Suprapubic skin (tissue), 4 donors: ENCODE results near the gene CDK12. TPM values are rescaled to one million over a fixed set of nuclear protein-coding genes. Genes with fewer than 3 reads are reported as not detected.
A peak's percentile ranks its signal among the peaks of the same experiment; 100 is the strongest.

Source experiments
- DNase-seq, 2 donors: peaks; one replicate each; pipeline ENCODE4 v3.0.0-alpha.2; 2019; ENCODE audit warnings: low spot score in 2 of 2
- H3K27ac ChIP-seq: fragments of 200-600 bp; sonication (generic); one replicate; pipeline ENCODE4 v1.5.1; 2019
- H3K27me3 ChIP-seq: fragments of 200-600 bp; sonication (generic); one replicate; pipeline ENCODE4 v1.5.1; 2019
- H3K36me3 ChIP-seq: fragments of 200-600 bp; sonication (generic); one replicate; pipeline ENCODE4 v1.5.1; 2019
- H3K4me1 ChIP-seq: fragments of 200-600 bp; sonication (generic); one replicate; pipeline ENCODE4 v1.5.1; 2019
- H3K4me3 ChIP-seq: fragments of 200-600 bp; sonication (generic); one replicate; pipeline ENCODE4 v1.5.1; 2019; ENCODE audit warnings: mild to moderate bottlenecking
- H3K9me3 ChIP-seq: fragments of 200-600 bp; sonication (generic); one replicate; pipeline ENCODE4 v1.5.1; 2019
- CTCF ChIP-seq, 2 donors: fragments of 200-600 bp in 1 of 2; fragments of 450-650 bp in 1 of 2; sonication (generic) in 1 of 2; IDR thresholded peaks; one replicate each; pipeline ENCODE4 v1.5.1; 2016 to 2019; ENCODE audit warnings: antibody characterized with exemption in 2 of 2, mild to moderate bottlenecking in 1 of 2, moderate library complexity in 1 of 2
- EP300 ChIP-seq: sonication (generic); formaldehyde crosslinking; IDR thresholded peaks from one replicate; pipeline ENCODE4 v1.6.1; 2017; ENCODE audit warnings: antibody characterized with exemption
- POLR2A ChIP-seq, 2 donors: fragments of 450-650 bp; IDR thresholded peaks; one replicate each; pipeline ENCODE4 v1.6.1; 2017; ENCODE audit warnings: antibody characterized with exemption in 2 of 2, mild to moderate bottlenecking in 2 of 2, moderate library complexity in 2 of 2
- POLR2AphosphoS5 ChIP-seq, 3 donors: sonication (generic); formaldehyde crosslinking; IDR thresholded peaks; one replicate each; pipeline ENCODE4 v1.6.1; 2017; ENCODE audit warnings: antibody characterized with exemption in 3 of 3
- WGBS: methylation state at CpG from one replicate; pipeline ENCODE4 v1.1.5; 2018; 5-methylcytosine and 5-hydroxymethylcytosine counted together
- total RNA-seq, 4 donors: library from RNA; depleted of rRNA; stranded (reverse); fragments of >200 nt; gene quantifications; one replicate each; pipeline ENCODE4 v1.1.0, GENCODE V29; 2016

CDK12 gene
- total RNA-seq, 4 donors from 2014 or later, result 50.7 to 97.9 (median 54.4) TPM

GRCh38 chr17:39553341-39553945, 92.2 kb downstream of the CDK12 start:
- H3K27me3 ChIP-seq, result no peaks in the 10 kb centered on the region
- peaks cover 75% of the 10 kb centered on the region for H3K36me3 ChIP-seq
- H3K4me1 ChIP-seq, result peaks cover 11% of the 10 kb centered on the region
- H3K27ac ChIP-seq, result peak overlapping the region; percentile 11
- DNase-seq, result no peak
- WGBS, result 46% methylated on average over 2 of the region's 2 CpGs
- H3K9me3 ChIP-seq, result no peaks in the 10 kb centered on the region
- TF ChIP-seq CTCF (IDR thresholded peaks at IDR 0.05), result no peak
- H3K4me3 ChIP-seq, result no peak overlapping the region

- TF ChIP-seq CTCF (IDR thresholded peaks at IDR 0.05) (no peak), POLR2AphosphoS5 (IDR thresholded peaks at IDR 0.05) (no peak), EP300 (no peak), POLR2A (IDR thresholded peaks at IDR 0.05) (no peak)
- H3K9me3 ChIP-seq, result no peaks in the 10 kb centered on the region
- H3K27me3 ChIP-seq, result no peaks in the 10 kb centered on the region
- H3K4me3 ChIP-seq, result no peak overlapping the region
- DNase-seq, result no peak
- H3K4me1 ChIP-seq, result peaks cover 10% of the 10 kb centered on the region
- peaks cover 74% of the 10 kb centered on the region for H3K36me3 ChIP-seq
- WGBS, result 80% methylated on average over 2 of the region's 2 CpGs
- H3K27ac ChIP-seq, result no peak overlapping the region
These were observed 94.1 kb downstream of the CDK12 start for GRCh38 chr17:39555368-39555767.

- WGBS, result 38% methylated on average over 1 of the region's 1 CpG
- peaks cover 82% of the 10 kb centered on the region for H3K36me3 ChIP-seq
- no peak for DNase-seq
- H3K9me3 ChIP-seq, result no peaks in the 10 kb centered on the region
- H3K27ac ChIP-seq, result no peak overlapping the region
- H3K27me3 ChIP-seq, result no peaks in the 10 kb centered on the region
- TF ChIP-seq POLR2AphosphoS5 (IDR thresholded peaks at IDR 0.05) (no peak), EP300 (no peak), CTCF (IDR thresholded peaks at IDR 0.05) (no peak), POLR2A (IDR thresholded peaks at IDR 0.05) (no peak)
- peaks cover 10% of the 10 kb centered on the region for H3K4me1 ChIP-seq
- no peak overlapping the region for H3K4me3 ChIP-seq
These were observed 95.1 kb downstream of the CDK12 start for GRCh38 chr17:39556423-39556822.

GRCh38 chr17:39562395-39562794, 101.1 kb downstream of the CDK12 start:
- TF ChIP-seq POLR2AphosphoS5 (IDR thresholded peaks at IDR 0.05) (no peak), POLR2A (IDR thresholded peaks at IDR 0.05) (no peak), EP300 (no peak), CTCF (IDR thresholded peaks at IDR 0.05) (no peak)
- no peak overlapping the region for H3K27ac ChIP-seq
- 74% methylated on average over 1 of the region's 1 CpG for WGBS
- no peaks in the 10 kb centered on the region for H3K27me3 ChIP-seq
- no peak for DNase-seq
- H3K4me3 ChIP-seq, result no peak overlapping the region
- H3K36me3 ChIP-seq, result peaks cover 70% of the 10 kb centered on the region
- no peaks in the 10 kb centered on the region for H3K4me1 ChIP-seq
- H3K9me3 ChIP-seq, result no peaks in the 10 kb centered on the region

- TF ChIP-seq CTCF (IDR thresholded peaks at IDR 0.05) (no peak), POLR2AphosphoS5 (IDR thresholded peaks at IDR 0.05) (no peak), POLR2A (IDR thresholded peaks at IDR 0.05) (no peak), EP300 (no peak)
- WGBS, result 82% methylated on average over 7 of the region's 7 CpGs
- Histone ChIP-seq H3K27me3 (no peaks in the 10 kb centered on the region), H3K36me3 (peaks cover 70% of the 10 kb centered on the region), H3K4me3 (no peak overlapping the region), H3K27ac (no peak overlapping the region), H3K4me1 (no peaks in the 10 kb centered on the region), H3K9me3 (no peaks in the 10 kb centered on the region)
- DNase-seq, result no peak
These were observed 101.7 kb downstream of the CDK12 start for GRCh38 chr17:39562976-39563375.
